ENCODE data around the gene DAGLA.
A peak's percentile ranks its signal among the peaks of the same experiment; 100 is the strongest.
"Not testable (repeated sequence)": the region's sequence is repeated elsewhere in the genome, so short reads cannot be mapped to it uniquely, and the experiment has no call there.

DAGLA gene

GRCh38 chr11:61666684-61667297 is 13.4 kb upstream of the DAGLA start:
- no peak for DNase-seq (ENCODE audit: low read depth)
- in situ Hi-C loops (cut with HindIII; ENCODE audit: low sequenced_read_pairs) = no loop called here
- H3K4me3 ChIP-seq (ENCODE audit: low read depth, low read length) = no peak overlapping the region
- no peak for TF ChIP-seq CTCF (IDR thresholded peaks at IDR 0.05; ENCODE audit: low read depth, low read length, missing control alignments)

- no peak for DNase-seq (ENCODE audit: low read depth)
- no peak for TF ChIP-seq CTCF (IDR thresholded peaks at IDR 0.05; ENCODE audit: low read depth, low read length, missing control alignments)
- H3K4me3 ChIP-seq (ENCODE audit: low read depth, low read length) = no peak overlapping the region
- in situ Hi-C loops (cut with HindIII; ENCODE audit: low sequenced_read_pairs) = no loop called here
Measured at GRCh38 chr11:61667684-61668305, 12.4 kb upstream of the DAGLA start.

GRCh38 chr11:61669417-61669816 is 10.8 kb upstream of the DAGLA start:
- DNase-seq (ENCODE audit: low read depth) = no peak
- TF ChIP-seq CTCF (IDR thresholded peaks at IDR 0.05; ENCODE audit: low read depth, low read length, missing control alignments) = no peak
- H3K4me3 ChIP-seq (ENCODE audit: low read depth, low read length) = no peak overlapping the region
- in situ Hi-C loops (cut with HindIII; ENCODE audit: low sequenced_read_pairs) = no loop called here

GRCh38 chr11:61670626-61671025 is 9.6 kb upstream of the DAGLA start:
- no peak overlapping the region for H3K4me3 ChIP-seq (ENCODE audit: low read depth, low read length)
- DNase-seq (ENCODE audit: low read depth) = no peak
- in situ Hi-C loops (cut with HindIII; ENCODE audit: low sequenced_read_pairs) = loop anchor here (5.0 kb wide), 1 partner anchor 52 kb away; no protein-coding TSS in a partner anchor
- no peak for TF ChIP-seq CTCF (IDR thresholded peaks at IDR 0.05; ENCODE audit: low read depth, low read length, missing control alignments)

- TF ChIP-seq CTCF (IDR thresholded peaks at IDR 0.05; ENCODE audit: low read depth, low read length, missing control alignments) = peak; percentile 37
- no peak for DNase-seq (ENCODE audit: low read depth)
Measured at GRCh38 chr11:61671527-61671926, 8.7 kb upstream of the DAGLA start.

GRCh38 chr11:61673946-61674467 is 6.2 kb upstream of the DAGLA start:
- in situ Hi-C loops (cut with HindIII; ENCODE audit: low sequenced_read_pairs) = loop anchor here (5.0 kb wide), 1 partner anchor 48 kb away; no protein-coding TSS in a partner anchor
- not testable (repeated sequence) for DNase-seq (ENCODE audit: low read depth); H3K4me3 ChIP-seq (ENCODE audit: low read depth, low read length)

More at GRCh38 chr11:61671527-61671926, 8.7 kb upstream of the DAGLA start:
- in situ Hi-C loops (cut with HindIII; ENCODE audit: low sequenced_read_pairs) = loop anchor here (5.0 kb wide), 1 partner anchor 51 kb away; no protein-coding TSS in a partner anchor
- H3K4me3 ChIP-seq (ENCODE audit: low read depth, low read length) = no peak overlapping the region

GRCh38 chr11:61675826-61676225 is 4.4 kb upstream of the DAGLA start:
- in situ Hi-C loops (cut with HindIII; ENCODE audit: low sequenced_read_pairs) = no loop called here
- no peak for TF ChIP-seq CTCF (IDR thresholded peaks at IDR 0.05; ENCODE audit: low read depth, low read length, missing control alignments)
- no peak for DNase-seq (ENCODE audit: low read depth)
- H3K4me3 ChIP-seq (ENCODE audit: low read depth, low read length) = no peak overlapping the region

Data from astrocyte of the cerebellum (primary cell).